GM23338 (cell line): ENCODE results near the gene ZNF8.

Experiments used
- CREB1 ChIP-seq: fragments of 250-450 bp; sonication (Bioruptor Pico); IDR thresholded peaks from 2 replicates; pipeline ENCODE4 v1.5.0; 2020; ENCODE audit warnings: low read depth, mild to moderate bottlenecking, moderate library complexity
- EZH2 ChIP-seq: fragments of 200-600 bp; sonication (generic); IDR thresholded peaks from one replicate; pipeline ENCODE4 v1.8.0; 2017; ENCODE audit warnings: antibody characterized with exemption, mild to moderate bottlenecking, low read depth; ENCODE audit not compliant: unreplicated experiment
- JUNB ChIP-seq: IDR thresholded peaks from one replicate; pipeline ENCODE4 v1.6.1; 2016; ENCODE audit warnings: antibody characterized with exemption; ENCODE audit not compliant: unreplicated experiment
- NANOG ChIP-seq: IDR thresholded peaks from 2 replicates; pipeline ENCODE4 v1.6.1; 2016; ENCODE audit warnings: antibody characterized with exemption, borderline replicate concordance
- TF ChIP-seq, protein P1 (sequence below), 2 experiments: fragments of 200-600 bp in 1 of 2; sonication (generic) in 1 of 2; conservative IDR thresholded peaks; 2 replicates each; pipeline versions ENCODE4 v1.5.1 to v1.6.1; 2016 to 2017; ENCODE audit warnings: antibody characterized with exemption in 2 of 2, low read depth in 2 of 2, mild to moderate bottlenecking in 2 of 2, moderate library complexity in 1 of 2
- TF ChIP-seq, protein P2 (sequence below): fragments of 250-450 bp; sonication (Bioruptor Pico); IDR thresholded peaks from 2 replicates; pipeline ENCODE4 v1.5.0; 2020; ENCODE audit warnings: mild to moderate bottlenecking, moderate library complexity

DNA sequence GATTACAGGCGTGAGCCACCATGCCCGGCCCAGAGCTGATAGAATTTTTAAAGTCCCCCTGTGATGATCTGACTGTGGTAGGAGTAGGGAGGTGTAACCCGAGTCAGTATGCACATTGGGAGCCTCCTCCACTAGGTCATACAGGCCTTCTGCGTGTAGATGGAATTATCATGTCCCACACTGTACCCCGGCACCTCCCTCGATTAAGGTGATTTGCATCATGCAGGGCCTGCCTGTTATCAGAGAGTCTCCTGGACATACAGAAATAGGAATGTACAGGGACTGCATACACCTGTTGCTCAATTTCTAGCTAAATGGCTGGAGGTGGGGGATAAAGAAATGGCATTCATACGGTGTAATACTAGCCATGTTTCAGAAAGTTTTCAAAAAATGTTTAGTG lies 25.5 kb downstream of the ZNF8 start:
- TF ChIP-seq, protein P1, sequence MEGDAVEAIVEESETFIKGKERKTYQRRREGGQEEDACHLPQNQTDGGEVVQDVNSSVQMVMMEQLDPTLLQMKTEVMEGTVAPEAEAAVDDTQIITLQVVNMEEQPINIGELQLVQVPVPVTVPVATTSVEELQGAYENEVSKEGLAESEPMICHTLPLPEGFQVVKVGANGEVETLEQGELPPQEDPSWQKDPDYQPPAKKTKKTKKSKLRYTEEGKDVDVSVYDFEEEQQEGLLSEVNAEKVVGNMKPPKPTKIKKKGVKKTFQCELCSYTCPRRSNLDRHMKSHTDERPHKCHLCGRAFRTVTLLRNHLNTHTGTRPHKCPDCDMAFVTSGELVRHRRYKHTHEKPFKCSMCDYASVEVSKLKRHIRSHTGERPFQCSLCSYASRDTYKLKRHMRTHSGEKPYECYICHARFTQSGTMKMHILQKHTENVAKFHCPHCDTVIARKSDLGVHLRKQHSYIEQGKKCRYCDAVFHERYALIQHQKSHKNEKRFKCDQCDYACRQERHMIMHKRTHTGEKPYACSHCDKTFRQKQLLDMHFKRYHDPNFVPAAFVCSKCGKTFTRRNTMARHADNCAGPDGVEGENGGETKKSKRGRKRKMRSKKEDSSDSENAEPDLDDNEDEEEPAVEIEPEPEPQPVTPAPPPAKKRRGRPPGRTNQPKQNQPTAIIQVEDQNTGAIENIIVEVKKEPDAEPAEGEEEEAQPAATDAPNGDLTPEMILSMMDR (conservative IDR thresholded peaks at IDR 0.05; ENCODE audit: low read depth in 2 of 2) = no peak
- TF ChIP-seq CREB1 (CRISPR knock-in tag) (no peak), JUNB (no peak), EZH2 (no peak), NANOG (no peak)
- TF ChIP-seq, protein P2, sequence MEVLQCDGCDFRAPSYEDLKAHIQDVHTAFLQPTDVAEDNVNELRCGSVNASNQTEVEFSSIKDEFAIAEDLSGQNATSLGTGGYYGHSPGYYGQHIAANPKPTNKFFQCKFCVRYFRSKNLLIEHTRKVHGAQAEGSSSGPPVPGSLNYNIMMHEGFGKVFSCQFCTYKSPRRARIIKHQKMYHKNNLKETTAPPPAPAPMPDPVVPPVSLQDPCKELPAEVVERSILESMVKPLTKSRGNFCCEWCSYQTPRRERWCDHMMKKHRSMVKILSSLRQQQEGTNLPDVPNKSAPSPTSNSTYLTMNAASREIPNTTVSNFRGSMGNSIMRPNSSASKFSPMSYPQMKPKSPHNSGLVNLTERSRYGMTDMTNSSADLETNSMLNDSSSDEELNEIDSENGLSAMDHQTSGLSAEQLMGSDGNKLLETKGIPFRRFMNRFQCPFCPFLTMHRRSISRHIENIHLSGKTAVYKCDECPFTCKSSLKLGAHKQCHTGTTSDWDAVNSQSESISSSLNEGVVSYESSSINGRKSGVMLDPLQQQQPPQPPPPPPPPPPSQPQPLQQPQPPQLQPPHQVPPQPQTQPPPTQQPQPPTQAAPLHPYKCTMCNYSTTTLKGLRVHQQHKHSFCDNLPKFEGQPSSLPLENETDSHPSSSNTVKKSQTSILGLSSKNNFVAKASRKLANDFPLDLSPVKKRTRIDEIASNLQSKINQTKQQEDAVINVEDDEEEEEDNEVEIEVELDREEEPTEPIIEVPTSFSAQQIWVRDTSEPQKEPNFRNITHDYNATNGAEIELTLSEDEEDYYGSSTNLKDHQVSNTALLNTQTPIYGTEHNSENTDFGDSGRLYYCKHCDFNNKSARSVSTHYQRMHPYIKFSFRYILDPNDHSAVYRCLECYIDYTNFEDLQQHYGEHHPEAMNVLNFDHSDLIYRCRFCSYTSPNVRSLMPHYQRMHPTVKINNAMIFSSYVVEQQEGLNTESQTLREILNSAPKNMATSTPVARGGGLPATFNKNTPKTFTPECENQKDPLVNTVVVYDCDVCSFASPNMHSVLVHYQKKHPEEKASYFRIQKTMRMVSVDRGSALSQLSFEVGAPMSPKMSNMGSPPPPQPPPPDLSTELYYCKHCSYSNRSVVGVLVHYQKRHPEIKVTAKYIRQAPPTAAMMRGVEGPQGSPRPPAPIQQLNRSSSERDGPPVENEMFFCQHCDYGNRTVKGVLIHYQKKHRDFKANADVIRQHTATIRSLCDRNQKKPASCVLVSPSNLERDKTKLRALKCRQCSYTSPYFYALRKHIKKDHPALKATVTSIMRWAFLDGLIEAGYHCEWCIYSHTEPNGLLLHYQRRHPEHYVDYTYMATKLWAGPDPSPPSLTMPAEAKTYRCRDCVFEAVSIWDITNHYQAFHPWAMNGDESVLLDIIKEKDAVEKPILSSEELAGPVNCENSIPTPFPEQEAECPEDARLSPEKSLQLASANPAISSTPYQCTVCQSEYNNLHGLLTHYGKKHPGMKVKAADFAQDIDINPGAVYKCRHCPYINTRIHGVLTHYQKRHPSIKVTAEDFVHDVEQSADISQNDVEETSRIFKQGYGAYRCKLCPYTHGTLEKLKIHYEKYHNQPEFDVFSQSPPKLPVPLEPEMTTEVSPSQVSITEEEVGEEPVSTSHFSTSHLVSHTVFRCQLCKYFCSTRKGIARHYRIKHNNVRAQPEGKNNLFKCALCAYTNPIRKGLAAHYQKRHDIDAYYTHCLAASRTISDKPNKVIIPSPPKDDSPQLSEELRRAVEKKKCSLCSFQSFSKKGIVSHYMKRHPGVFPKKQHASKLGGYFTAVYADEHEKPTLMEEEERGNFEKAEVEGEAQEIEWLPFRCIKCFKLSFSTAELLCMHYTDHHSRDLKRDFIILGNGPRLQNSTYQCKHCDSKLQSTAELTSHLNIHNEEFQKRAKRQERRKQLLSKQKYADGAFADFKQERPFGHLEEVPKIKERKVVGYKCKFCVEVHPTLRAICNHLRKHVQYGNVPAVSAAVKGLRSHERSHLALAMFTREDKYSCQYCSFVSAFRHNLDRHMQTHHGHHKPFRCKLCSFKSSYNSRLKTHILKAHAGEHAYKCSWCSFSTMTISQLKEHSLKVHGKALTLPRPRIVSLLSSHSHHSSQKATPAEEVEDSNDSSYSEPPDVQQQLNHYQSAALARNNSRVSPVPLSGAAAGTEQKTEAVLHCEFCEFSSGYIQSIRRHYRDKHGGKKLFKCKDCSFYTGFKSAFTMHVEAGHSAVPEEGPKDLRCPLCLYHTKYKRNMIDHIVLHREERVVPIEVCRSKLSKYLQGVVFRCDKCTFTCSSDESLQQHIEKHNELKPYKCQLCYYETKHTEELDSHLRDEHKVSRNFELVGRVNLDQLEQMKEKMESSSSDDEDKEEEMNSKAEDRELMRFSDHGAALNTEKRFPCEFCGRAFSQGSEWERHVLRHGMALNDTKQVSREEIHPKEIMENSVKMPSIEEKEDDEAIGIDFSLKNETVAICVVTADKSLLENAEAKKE (CRISPR knock-in tag) = no peak
